Measurements from ENCODE around the gene NFE2L3. TPM values are rescaled to one million over a fixed set of nuclear protein-coding genes. Genes with fewer than 3 reads are reported as not detected.

Gene NFE2L3
- total RNA-seq, 4 donors from 2014 or later = 14.1 to 36.3 (median 19.7) TPM

DNA sequence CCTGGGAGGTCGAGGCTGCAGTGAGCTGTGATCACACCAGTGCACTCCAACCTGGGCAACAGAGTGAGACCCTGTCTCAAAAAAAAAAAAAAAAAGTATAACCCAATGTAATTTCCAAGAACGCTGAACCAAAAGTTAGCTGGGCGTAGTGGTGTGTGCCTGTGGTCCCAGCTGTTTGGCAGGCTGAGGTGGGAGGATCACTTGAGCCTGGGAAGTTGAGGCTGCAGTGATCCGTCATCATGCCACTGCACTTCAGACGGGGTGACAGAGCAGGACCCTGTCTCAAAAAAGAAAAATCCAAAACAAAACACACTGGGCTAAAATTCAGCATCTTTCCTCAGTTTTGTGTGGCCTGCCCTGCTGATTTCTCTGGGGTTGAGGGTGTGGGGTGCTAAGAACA, 27.4 kb downstream of the NFE2L3 start:
- no peaks in the 10 kb centered on the region for H3K27me3 ChIP-seq
- H3K4me3 ChIP-seq = no peak overlapping the region
- 77% methylated on average over 5 of the region's 5 CpGs for WGBS
- no peak for DNase-seq (ENCODE audit: low spot score in 2 of 2)
- H3K4me1 ChIP-seq = no peaks in the 10 kb centered on the region
- no peak for TF ChIP-seq EP300 (IDR thresholded peaks at IDR 0.05)
- no peak for TF ChIP-seq POLR2AphosphoS5 (IDR thresholded peaks at IDR 0.05)
- no peak for TF ChIP-seq POLR2A (IDR thresholded peaks at IDR 0.05)
- TF ChIP-seq, protein P1, sequence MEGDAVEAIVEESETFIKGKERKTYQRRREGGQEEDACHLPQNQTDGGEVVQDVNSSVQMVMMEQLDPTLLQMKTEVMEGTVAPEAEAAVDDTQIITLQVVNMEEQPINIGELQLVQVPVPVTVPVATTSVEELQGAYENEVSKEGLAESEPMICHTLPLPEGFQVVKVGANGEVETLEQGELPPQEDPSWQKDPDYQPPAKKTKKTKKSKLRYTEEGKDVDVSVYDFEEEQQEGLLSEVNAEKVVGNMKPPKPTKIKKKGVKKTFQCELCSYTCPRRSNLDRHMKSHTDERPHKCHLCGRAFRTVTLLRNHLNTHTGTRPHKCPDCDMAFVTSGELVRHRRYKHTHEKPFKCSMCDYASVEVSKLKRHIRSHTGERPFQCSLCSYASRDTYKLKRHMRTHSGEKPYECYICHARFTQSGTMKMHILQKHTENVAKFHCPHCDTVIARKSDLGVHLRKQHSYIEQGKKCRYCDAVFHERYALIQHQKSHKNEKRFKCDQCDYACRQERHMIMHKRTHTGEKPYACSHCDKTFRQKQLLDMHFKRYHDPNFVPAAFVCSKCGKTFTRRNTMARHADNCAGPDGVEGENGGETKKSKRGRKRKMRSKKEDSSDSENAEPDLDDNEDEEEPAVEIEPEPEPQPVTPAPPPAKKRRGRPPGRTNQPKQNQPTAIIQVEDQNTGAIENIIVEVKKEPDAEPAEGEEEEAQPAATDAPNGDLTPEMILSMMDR (IDR thresholded peaks at IDR 0.05) = no peak
- H3K27ac ChIP-seq = no peak overlapping the region
- H3K36me3 ChIP-seq = no peaks in the 10 kb centered on the region
- H3K9me3 ChIP-seq = no peaks in the 10 kb centered on the region

DNA sequence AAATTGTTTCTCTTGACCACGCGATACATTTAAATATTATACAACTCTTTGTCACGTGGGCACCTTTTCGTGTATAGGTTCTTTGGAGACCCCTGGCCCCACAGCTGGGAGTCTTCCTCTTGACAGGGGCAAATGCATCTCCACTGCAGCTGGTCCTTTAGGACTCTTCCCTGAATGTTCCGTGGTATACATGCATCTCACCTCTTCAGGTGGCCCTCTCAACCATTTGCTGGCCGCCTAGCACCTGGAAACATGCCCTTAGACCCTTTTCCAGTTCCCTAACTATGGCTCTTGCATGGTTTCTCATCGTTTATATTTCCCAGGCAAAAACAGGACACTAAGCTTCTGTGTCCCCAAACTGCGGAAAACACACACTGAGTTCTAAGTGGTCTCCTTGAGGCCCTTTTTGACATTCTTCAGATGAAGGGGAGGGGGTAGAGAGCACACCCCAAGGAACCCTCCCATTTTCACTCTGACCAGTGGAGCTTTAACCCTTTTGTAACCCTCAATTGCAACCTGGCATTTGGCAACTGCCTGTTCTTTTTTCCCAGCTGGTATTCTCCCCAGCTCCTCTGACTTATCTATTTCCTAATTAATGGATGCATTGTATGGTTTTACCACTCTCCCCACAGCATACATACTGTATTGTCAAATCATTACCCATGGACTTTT, 28.0 kb downstream of the NFE2L3 start:
- H3K27me3 ChIP-seq = no peaks in the 10 kb centered on the region
- TF ChIP-seq POLR2AphosphoS5 (IDR thresholded peaks at IDR 0.05) (no peak), POLR2A (IDR thresholded peaks at IDR 0.05) (no peak), EP300 (IDR thresholded peaks at IDR 0.05) (no peak)
- TF ChIP-seq, protein P1 (IDR thresholded peaks at IDR 0.05) = no peak
- WGBS = 61% methylated on average over 8 of the region's 8 CpGs
- no peaks in the 10 kb centered on the region for H3K4me1 ChIP-seq
- no peak overlapping the region for H3K4me3 ChIP-seq
- H3K27ac ChIP-seq = no peak overlapping the region
- H3K9me3 ChIP-seq = no peaks in the 10 kb centered on the region
- DNase-seq (ENCODE audit: low spot score in 2 of 2) = no peak
- peaks cover 1% of the 10 kb centered on the region for H3K36me3 ChIP-seq

DNA sequence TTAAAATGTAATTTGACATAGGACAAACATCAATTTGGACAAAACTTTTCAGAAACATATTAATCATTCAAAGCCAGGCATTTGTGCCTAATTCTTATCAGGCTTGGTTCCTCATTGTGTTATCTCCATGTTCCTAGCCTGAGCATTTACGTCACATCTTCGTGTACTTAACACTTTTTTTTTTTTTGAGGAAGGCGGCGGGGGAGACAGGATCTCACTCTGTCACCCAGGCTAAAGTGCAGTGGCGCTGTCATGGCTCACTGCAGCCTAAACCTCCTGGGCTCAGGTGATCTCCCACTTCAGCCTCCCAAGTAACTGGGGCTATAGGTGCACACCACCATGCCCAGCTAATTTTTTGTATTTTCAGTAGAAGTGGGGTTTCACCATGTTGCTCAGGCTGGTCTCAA, 28.8 kb downstream of the NFE2L3 start:
- Histone ChIP-seq H3K27me3 (no peaks in the 10 kb centered on the region), H3K27ac (no peak overlapping the region), H3K4me1 (no peaks in the 10 kb centered on the region), H3K4me3 (no peak overlapping the region), H3K9me3 (no peaks in the 10 kb centered on the region), H3K36me3 (peaks cover 7% of the 10 kb centered on the region)
- WGBS = 62% methylated on average over 5 of the region's 5 CpGs
- TF ChIP-seq POLR2A (IDR thresholded peaks at IDR 0.05) = no peak
- TF ChIP-seq EP300 (IDR thresholded peaks at IDR 0.05) = no peak
- TF ChIP-seq, protein P1 (IDR thresholded peaks at IDR 0.05) = no peak
- no peak for TF ChIP-seq POLR2AphosphoS5 (IDR thresholded peaks at IDR 0.05)
- no peak for DNase-seq (ENCODE audit: low spot score in 2 of 2)

DNA sequence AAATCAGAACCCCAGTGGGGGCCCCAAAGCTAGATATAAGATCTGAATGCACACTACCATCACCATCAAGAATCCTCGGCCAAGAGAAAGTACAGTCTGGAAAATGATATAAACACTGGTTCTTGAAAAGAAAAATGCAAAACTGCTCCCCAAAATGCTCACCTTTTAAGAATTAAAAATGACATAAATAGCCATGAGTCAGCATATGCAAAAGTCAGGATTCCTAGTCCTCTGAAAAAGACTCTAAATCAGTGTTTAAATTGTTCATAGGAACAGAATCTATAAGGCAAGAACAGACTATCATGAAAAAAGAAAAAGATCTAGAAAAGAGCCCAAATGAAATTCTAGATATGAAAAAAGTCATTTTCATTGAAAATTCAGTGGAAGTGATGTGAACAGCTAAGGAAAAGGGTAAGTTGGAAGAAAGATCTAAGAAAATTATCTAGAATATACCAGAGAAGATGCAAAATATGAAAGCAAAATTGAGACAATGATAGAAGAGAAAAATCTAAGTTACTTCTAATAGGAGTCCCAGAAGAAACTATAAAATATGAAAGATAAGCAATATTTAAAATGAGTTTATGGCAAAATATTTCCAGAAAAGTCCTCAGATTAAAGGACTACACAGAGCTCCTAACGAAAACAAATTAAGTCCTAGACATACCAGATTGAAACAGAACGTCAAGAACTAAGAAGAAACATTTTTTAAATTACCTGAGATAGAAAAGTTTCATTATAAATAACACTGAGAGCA, 29.7 kb downstream of the NFE2L3 start:
- no peaks in the 10 kb centered on the region for H3K4me1 ChIP-seq
- no peaks in the 10 kb centered on the region for H3K27me3 ChIP-seq
- peaks cover 7% of the 10 kb centered on the region for H3K36me3 ChIP-seq
- no peak overlapping the region for H3K27ac ChIP-seq
- no peak for DNase-seq (ENCODE audit: low spot score in 2 of 2)
- no peaks in the 10 kb centered on the region for H3K9me3 ChIP-seq
- WGBS = 60% methylated on average over 3 of the region's 3 CpGs
- H3K4me3 ChIP-seq = no peak overlapping the region
- TF ChIP-seq, protein P1 (IDR thresholded peaks at IDR 0.05) = no peak
- TF ChIP-seq POLR2A (IDR thresholded peaks at IDR 0.05) = no peak
- no peak for TF ChIP-seq EP300 (IDR thresholded peaks at IDR 0.05)
- TF ChIP-seq POLR2AphosphoS5 (IDR thresholded peaks at IDR 0.05) = no peak

DNA sequence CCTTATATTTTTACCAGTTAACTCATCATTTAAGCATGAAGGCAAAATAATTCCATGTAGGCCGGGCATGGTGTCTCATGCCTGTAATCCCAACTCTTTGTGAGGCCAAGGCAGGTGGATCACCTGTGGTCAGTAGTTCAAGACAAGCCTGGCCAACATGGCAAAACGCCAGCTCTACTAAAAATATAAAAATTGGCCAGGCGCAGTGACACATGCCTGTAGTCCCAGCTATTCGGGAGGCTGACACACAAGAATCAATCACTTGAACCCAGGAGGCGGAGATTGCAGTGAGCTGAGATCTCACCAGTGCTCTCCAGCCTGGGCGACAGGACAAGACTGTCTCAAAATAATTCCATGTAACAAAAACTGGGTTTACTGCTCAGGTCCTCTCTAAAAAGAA, 30.3 kb downstream of the NFE2L3 start:
- H3K4me3 ChIP-seq = no peak overlapping the region
- DNase-seq (ENCODE audit: low spot score in 2 of 2) = no peak
- H3K36me3 ChIP-seq = peaks cover 7% of the 10 kb centered on the region
- WGBS = 72% methylated on average over 6 of the region's 6 CpGs
- H3K4me1 ChIP-seq = no peaks in the 10 kb centered on the region
- TF ChIP-seq EP300 (IDR thresholded peaks at IDR 0.05) = no peak
- TF ChIP-seq POLR2A (IDR thresholded peaks at IDR 0.05) = no peak
- no peak for TF ChIP-seq POLR2AphosphoS5 (IDR thresholded peaks at IDR 0.05)
- TF ChIP-seq, protein P1 (IDR thresholded peaks at IDR 0.05) = no peak
- H3K27me3 ChIP-seq = no peaks in the 10 kb centered on the region
- no peaks in the 10 kb centered on the region for H3K9me3 ChIP-seq
- no peak overlapping the region for H3K27ac ChIP-seq

Data from suprapubic skin (tissue), 4 donors.